Adipocyte (in vitro differentiated cells): Measurements from ENCODE around the gene ARRDC5.
"Not testable (repeated sequence)": the region's sequence is repeated elsewhere in the genome, so short reads cannot be mapped to it uniquely, and the experiment has no call there.

Source experiments
- DNase-seq: peaks from one replicate; pipeline ENCODE4 v3.0.0-alpha.2; 2015; ENCODE audit warnings: low read depth
- H3K27me3 ChIP-seq: replicated peaks from 2 replicates; pipeline ENCODE4 v1.7.0; 2013; ENCODE audit warnings: mild to moderate bottlenecking, low read length, moderate library complexity; ENCODE audit not compliant: control insufficient read depth, insufficient read depth
- H3K36me3 ChIP-seq: 2 replicates; pipeline ENCODE4 v1.7.0; 2013; ENCODE audit warnings: low read length, mild to moderate bottlenecking, moderate library complexity; ENCODE audit not compliant: control insufficient read depth, insufficient read depth, severe bottlenecking
- H3K4me1 ChIP-seq: 2 replicates; pipeline ENCODE4 v1.7.0; 2013; ENCODE audit warnings: mild to moderate bottlenecking, low read length, moderate library complexity; ENCODE audit not compliant: control insufficient read depth, insufficient read depth
- H3K4me3 ChIP-seq: 2 replicates; pipeline ENCODE4 v1.7.0; 2013; ENCODE audit warnings: mild to moderate bottlenecking, low read length, moderate library complexity
- H3K9ac ChIP-seq: 2 replicates; pipeline ENCODE4 v1.7.0; 2013; ENCODE audit warnings: mild to moderate bottlenecking, low read length, moderate library complexity
- H3K9me3 ChIP-seq: 2 replicates; pipeline ENCODE4 v1.7.0; 2013; ENCODE audit warnings: mild to moderate bottlenecking, low read length, moderate library complexity; ENCODE audit not compliant: control insufficient read depth

ARRDC5 gene

DNA sequence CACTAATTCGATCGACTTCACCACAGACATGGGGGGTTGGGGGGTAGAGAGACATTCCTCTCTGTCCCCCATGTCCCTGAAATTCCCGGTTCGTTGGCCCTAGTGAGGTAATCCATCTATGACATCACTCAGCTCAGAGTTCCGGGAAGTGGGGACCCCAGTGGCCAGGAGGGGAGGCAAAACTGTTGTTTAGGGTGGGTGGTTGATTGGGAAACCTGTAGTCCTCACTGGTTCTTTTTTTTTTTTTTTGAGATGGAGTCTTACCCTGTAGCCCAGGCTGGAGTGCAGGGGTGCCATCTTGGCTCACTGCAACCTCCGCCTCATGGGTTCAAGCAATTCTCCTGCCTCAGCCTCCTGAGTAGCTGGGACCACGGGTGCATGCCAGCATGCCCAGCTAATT is at the start of gene ARRDC5:
ARRDC5 (minus strand) TSS at position 101 of the 400 bp plus-strand sequence; CDS start at position 30, 71 bp downstream.
- Histone ChIP-seq H3K4me1 (no peaks in the 10 kb centered on the region), H3K4me3 (no peak within 1 kb of the TSS), H3K9me3 (no peaks in the 10 kb centered on the region), H3K9ac (no peak within 1 kb of the TSS), H3K27me3 (no peaks in the 10 kb centered on the region), H3K36me3 (no peaks in the 10 kb centered on the region)
- no peak for DNase-seq

DNA sequence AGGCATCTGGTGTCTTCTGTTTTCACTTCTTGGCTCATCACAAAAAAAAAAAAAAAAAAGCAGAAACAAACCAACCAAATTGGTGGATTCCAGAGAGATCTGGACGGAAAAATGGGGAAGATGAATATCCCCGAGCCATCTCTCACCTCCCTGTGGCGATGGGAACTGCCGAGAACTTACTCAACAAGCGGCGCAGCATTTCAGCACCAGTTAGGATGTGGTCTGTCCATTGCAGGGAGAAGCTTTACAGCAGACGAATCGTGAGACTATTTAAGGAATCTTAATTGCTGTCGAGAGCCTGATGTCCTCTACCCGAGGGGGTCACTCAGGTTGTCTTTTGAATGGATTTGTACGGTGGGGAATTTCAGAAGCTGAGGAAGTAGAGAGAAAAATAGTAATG is 49.0 kb upstream of the ARRDC5 start:
- H3K36me3 ChIP-seq = no peaks in the 10 kb centered on the region
- H3K9me3 ChIP-seq = no peaks in the 10 kb centered on the region
- peaks cover 8% of the 10 kb centered on the region for H3K4me1 ChIP-seq
- no peaks in the 10 kb centered on the region for H3K27me3 ChIP-seq
- no peak overlapping the region for H3K9ac ChIP-seq
- no peak overlapping the region for H3K4me3 ChIP-seq
- DNase-seq = no peak

DNA sequence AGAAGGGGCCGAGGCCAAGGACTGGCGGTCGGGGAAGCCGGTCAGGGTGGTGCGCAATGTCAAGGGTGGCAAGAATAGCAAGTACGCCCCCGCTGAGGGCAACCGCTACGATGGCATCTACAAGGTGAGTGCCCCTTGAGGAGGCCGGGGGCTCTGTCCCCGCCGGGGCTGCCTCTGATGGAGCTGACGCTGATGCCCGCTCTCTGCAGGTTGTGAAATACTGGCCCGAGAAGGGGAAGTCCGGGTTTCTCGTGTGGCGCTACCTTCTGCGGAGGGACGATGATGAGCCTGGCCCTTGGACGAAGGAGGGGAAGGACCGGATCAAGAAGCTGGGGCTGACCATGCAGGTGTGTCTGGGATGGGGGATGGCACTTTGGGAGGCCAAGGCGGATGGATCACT is 48.0 kb upstream of the ARRDC5 start:
- not testable (repeated sequence) for H3K4me3 ChIP-seq, DNase-seq, H3K9ac ChIP-seq, H3K9me3 ChIP-seq, H3K27me3 ChIP-seq, H3K36me3 ChIP-seq, H3K4me1 ChIP-seq

DNA sequence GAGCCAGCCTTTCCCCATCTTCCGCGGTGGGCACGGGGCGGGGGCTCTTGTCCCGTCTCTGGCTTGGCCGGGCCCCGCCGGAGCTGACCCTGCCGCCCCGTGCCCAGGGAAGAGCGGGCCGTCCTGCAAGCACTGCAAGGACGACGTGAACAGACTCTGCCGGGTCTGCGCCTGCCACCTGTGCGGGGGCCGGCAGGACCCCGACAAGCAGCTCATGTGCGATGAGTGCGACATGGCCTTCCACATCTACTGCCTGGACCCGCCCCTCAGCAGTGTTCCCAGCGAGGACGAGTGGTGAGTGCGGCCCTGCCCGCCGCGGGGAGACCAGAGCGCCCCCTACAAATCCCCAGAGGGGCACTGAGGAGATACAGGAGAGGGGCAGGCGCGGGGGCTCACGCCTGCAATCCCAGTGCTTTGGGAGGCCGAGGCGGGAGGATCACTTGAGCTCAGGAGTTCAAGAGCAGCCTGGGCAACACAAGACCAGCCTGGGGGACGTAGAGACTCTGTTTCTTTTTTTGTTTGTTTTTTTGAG is 39.0 kb upstream of the ARRDC5 start:
- H3K27me3 ChIP-seq, H3K9me3 ChIP-seq, H3K4me3 ChIP-seq, H3K4me1 ChIP-seq, H3K36me3 ChIP-seq, H3K9ac ChIP-seq, DNase-seq: not testable (repeated sequence)

- Histone ChIP-seq H3K36me3 (no peaks in the 10 kb centered on the region), H3K4me1 (no peaks in the 10 kb centered on the region)
Measured at GRCh38 chr19:4939466-4939865, 36.8 kb upstream of the ARRDC5 start.

GRCh38 chr19:4938461-4938860 is 35.8 kb upstream of the ARRDC5 start:
- not testable (repeated sequence) for H3K27me3 ChIP-seq, DNase-seq, H3K9me3 ChIP-seq, H3K4me3 ChIP-seq, H3K36me3 ChIP-seq, H3K4me1 ChIP-seq, H3K9ac ChIP-seq

More at GRCh38 chr19:4939466-4939865, 36.8 kb upstream of the ARRDC5 start:
- Histone ChIP-seq H3K9me3 (no peaks in the 10 kb centered on the region), H3K9ac (no peak overlapping the region), H3K27me3 (no peaks in the 10 kb centered on the region), H3K4me3 (no peak overlapping the region)
- no peak for DNase-seq

DNA sequence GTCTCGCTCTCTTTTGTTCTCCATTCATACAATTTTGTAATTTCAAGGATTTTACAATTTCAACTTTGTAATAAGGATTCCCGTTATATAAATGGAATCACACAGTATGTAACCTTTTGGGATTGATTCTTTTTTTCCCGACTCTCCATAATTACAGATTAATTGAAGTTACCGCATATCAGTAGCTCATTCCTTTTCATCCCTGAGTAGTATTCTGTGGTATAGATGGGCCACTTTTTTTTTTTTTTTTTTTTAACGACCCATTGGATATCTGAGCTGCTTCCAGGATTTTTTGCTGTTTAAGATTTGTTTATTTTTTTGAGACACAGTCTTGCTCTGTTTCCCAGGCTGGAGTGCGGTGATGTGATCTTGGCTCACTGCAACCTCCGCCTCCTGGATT is 34.4 kb upstream of the ARRDC5 start:
- Histone ChIP-seq H3K9me3 (no peaks in the 10 kb centered on the region), H3K4me1 (no peaks in the 10 kb centered on the region), H3K4me3 (no peak overlapping the region), H3K36me3 (no peaks in the 10 kb centered on the region), H3K9ac (no peak overlapping the region), H3K27me3 (no peaks in the 10 kb centered on the region)
- DNase-seq = no peak

DNA sequence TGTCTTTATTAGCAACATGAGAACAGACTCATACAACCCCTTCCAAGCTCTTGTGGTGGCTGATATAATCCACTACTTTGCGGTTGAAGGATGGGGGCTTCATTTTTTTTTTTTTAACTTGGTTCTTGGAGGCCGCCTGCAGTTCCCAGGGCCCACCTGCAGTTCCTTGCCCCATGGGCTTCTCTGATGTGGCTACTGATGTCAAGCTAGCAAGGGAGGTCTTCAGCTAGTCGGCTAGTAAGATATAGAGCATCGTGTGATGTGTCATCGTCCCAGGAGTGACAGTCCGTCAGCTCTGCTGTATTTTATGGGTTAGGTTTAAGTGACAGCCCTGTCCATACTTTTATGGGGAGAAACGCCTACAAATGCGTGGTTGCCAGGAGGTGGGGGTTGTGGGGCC is 32.7 kb upstream of the ARRDC5 start:
- no peaks in the 10 kb centered on the region for H3K4me1 ChIP-seq
- H3K9ac ChIP-seq = no peak overlapping the region
- no peaks in the 10 kb centered on the region for H3K27me3 ChIP-seq
- no peaks in the 10 kb centered on the region for H3K9me3 ChIP-seq
- no peak for DNase-seq
- H3K36me3 ChIP-seq = no peaks in the 10 kb centered on the region
- no peak overlapping the region for H3K4me3 ChIP-seq

- DNase-seq = no peak
- H3K9me3 ChIP-seq = no peaks in the 10 kb centered on the region
- H3K36me3 ChIP-seq = no peaks in the 10 kb centered on the region
- H3K9ac ChIP-seq = no peak overlapping the region
- H3K4me1 ChIP-seq = peaks cover 4% of the 10 kb centered on the region
- no peak overlapping the region for H3K4me3 ChIP-seq
- H3K27me3 ChIP-seq = no peaks in the 10 kb centered on the region
Measured at GRCh38 chr19:4933528-4933927, 30.8 kb upstream of the ARRDC5 start.

DNA sequence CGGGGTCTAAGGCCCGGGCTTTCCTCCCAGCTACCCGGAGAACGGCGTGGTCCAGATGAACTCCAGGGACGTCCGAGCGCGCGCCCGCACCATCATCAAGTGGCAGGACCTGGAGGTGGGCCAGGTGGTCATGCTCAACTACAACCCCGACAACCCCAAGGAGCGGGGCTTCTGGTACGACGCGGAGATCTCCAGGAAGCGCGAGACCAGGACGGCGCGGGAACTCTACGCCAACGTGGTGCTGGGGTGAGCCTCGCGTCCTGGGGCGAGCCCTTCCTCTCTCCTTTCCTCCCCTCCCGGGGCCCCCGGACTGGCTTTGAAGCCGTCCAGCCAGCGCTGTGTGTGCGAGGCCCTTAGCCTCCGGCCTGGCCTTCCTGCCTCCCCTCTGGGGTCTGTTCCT is 30.0 kb upstream of the ARRDC5 start:
- peaks cover 4% of the 10 kb centered on the region for H3K4me1 ChIP-seq
- no peak for DNase-seq
- H3K4me3 ChIP-seq = no peak overlapping the region
- no peaks in the 10 kb centered on the region for H3K27me3 ChIP-seq
- H3K36me3 ChIP-seq = no peaks in the 10 kb centered on the region
- no peaks in the 10 kb centered on the region for H3K9me3 ChIP-seq
- no peak overlapping the region for H3K9ac ChIP-seq

GRCh38 chr19:4930664-4931063 is 28.0 kb upstream of the ARRDC5 start:
- Histone ChIP-seq H3K4me1 (peaks cover 4% of the 10 kb centered on the region), H3K9me3 (no peaks in the 10 kb centered on the region), H3K27me3 (no peaks in the 10 kb centered on the region), H3K9ac (no peak overlapping the region), H3K4me3 (no peak overlapping the region), H3K36me3 (no peaks in the 10 kb centered on the region)
- no peak for DNase-seq

- no peaks in the 10 kb centered on the region for H3K36me3 ChIP-seq
- no peak for DNase-seq
- no peaks in the 10 kb centered on the region for H3K9me3 ChIP-seq
- H3K27me3 ChIP-seq = no peaks in the 10 kb centered on the region
- H3K4me3 ChIP-seq = no peak overlapping the region
- peaks cover 4% of the 10 kb centered on the region for H3K4me1 ChIP-seq
- no peak overlapping the region for H3K9ac ChIP-seq
Measured at GRCh38 chr19:4929186-4929585, 26.5 kb upstream of the ARRDC5 start.
